NAMALWA (cell line): Measurements from ENCODE around the gene ITPRIP.

ENCODE experiments used
- DNase-seq: peaks from one replicate; pipeline ENCODE4 v3.0.0-alpha.2; 2015; ENCODE audit warnings: low spot score

The ITPRIP gene

GRCh38 chr10:104337985-104338735 is at the start of gene ITPRIP:
ITPRIP (minus strand) TSS chr10:104338465; CDS start chr10:104316051, 22,414 bp downstream.
- DNase-seq: peak; percentile 79

- peak; percentile 46 for DNase-seq
These were observed 49.0 kb upstream of the ITPRIP start for GRCh38 chr10:104387130-104387888.

GRCh38 chr10:104380336-104380735 is 42.1 kb upstream of the ITPRIP start:
- no peak for DNase-seq

GRCh38 chr10:104376784-104377300 is 38.6 kb upstream of the ITPRIP start:
- no peak for DNase-seq

GRCh38 chr10:104374591-104374990 is 36.3 kb upstream of the ITPRIP start:
- DNase-seq: no peak

GRCh38 chr10:104371753-104372152 is 33.5 kb upstream of the ITPRIP start:
- no peak for DNase-seq

GRCh38 chr10:104368381-104368780 is 30.1 kb upstream of the ITPRIP start:
- DNase-seq: no peak

- no peak for DNase-seq
These were observed 29.6 kb upstream of the ITPRIP start for GRCh38 chr10:104367904-104368303.

- no peak for DNase-seq
These were observed 21.5 kb upstream of the ITPRIP start for GRCh38 chr10:104359811-104360210.

GRCh38 chr10:104353325-104354048 is 15.2 kb upstream of the ITPRIP start, which contains the start of gene CFAP58:
CFAP58 (plus strand) TSS chr10:104353833; CDS start chr10:104353898, 65 bp downstream.
- peak; percentile 96 for DNase-seq

GRCh38 chr10:104351919-104352318 is 13.7 kb upstream of the ITPRIP start:
- DNase-seq: peak; percentile 16

GRCh38 chr10:104351061-104351702 is 12.9 kb upstream of the ITPRIP start:
- no peak for DNase-seq

GRCh38 chr10:104350127-104350635 is 11.9 kb upstream of the ITPRIP start:
- DNase-seq: peak; percentile 90

GRCh38 chr10:104349623-104350126 is 11.4 kb upstream of the ITPRIP start:
- peak; percentile 72 for DNase-seq

GRCh38 chr10:104348601-104349000 is 10.3 kb upstream of the ITPRIP start:
- no peak for DNase-seq

GRCh38 chr10:104347295-104348045 is 9.2 kb upstream of the ITPRIP start:
- DNase-seq: no peak

GRCh38 chr10:104345941-104346340 is 7.7 kb upstream of the ITPRIP start:
- DNase-seq: no peak

GRCh38 chr10:104345515-104345914 is 7.2 kb upstream of the ITPRIP start:
- DNase-seq: no peak

- DNase-seq: no peak
These were observed 6.0 kb upstream of the ITPRIP start for GRCh38 chr10:104344219-104344618.

- no peak for DNase-seq
These were observed 4.7 kb upstream of the ITPRIP start for GRCh38 chr10:104342941-104343411.
